Lower lobe of right lung (tissue), 2 donors: ENCODE data around the gene TFCP2L1. TPM values are rescaled to one million over a fixed set of nuclear protein-coding genes. Genes with fewer than 3 reads are reported as not detected.

ENCODE experiments used
- ATAC-seq, 2 donors: fragments of 200-7000 bp; cut with Tn5 transposase; one replicate each; pipeline ENCODE4 v1.9.1; 2020 to 2022; ENCODE audit warnings: mild to moderate bottlenecking in 2 of 2, moderate library complexity in 2 of 2
- DNase-seq: peaks from one replicate; pipeline ENCODE4 v3.0.0-alpha.2; 2020
- H3K27ac ChIP-seq: fragments of 200-600 bp; one replicate; pipeline ENCODE4 v1.8.0; 2022
- H3K27me3 ChIP-seq: fragments of 200-600 bp; one replicate; pipeline ENCODE4 v1.8.0; 2022; ENCODE audit warnings: low read depth
- H3K36me3 ChIP-seq: fragments of 200-600 bp; one replicate; pipeline ENCODE4 v1.8.0; 2022; ENCODE audit warnings: mild to moderate bottlenecking
- H3K4me1 ChIP-seq: fragments of 200-600 bp; one replicate; pipeline ENCODE4 v1.8.0; 2022
- H3K4me3 ChIP-seq: fragments of 200-600 bp; one replicate; pipeline ENCODE4 v1.8.0; 2022; ENCODE audit warnings: mild to moderate bottlenecking
- H3K9me3 ChIP-seq: fragments of 200-600 bp; one replicate; pipeline ENCODE4 v1.8.0; 2022
- intact Hi-C: fragments of 100-400 bp; cut with DNase I; formaldehyde crosslinking; loops from one replicate; pipeline ENCODE4 v1.11.0; 2022
- total RNA-seq: library from RNA; stranded (reverse); fragmentation: NEBNext Ultra II Directional; extraction: Animal tissue kit (Norgen Biotek cat#: 25700); gene quantifications from one replicate; pipeline ENCODE4 v1.2.1, GENCODE V29; 2021
- TF ChIP-seq, protein P1 (sequence below): fragments of 200-600 bp; IDR thresholded peaks from one replicate; pipeline ENCODE4 v1.8.0; 2022; ENCODE audit warnings: antibody characterized with exemption, mild to moderate bottlenecking
- donor health status: DM: no; HTN: yes; CAD: no; lungs with severe emphysema.

Gene TFCP2L1
- total RNA-seq, 1 donor from 2014 or later, result 19.2 TPM

DNA sequence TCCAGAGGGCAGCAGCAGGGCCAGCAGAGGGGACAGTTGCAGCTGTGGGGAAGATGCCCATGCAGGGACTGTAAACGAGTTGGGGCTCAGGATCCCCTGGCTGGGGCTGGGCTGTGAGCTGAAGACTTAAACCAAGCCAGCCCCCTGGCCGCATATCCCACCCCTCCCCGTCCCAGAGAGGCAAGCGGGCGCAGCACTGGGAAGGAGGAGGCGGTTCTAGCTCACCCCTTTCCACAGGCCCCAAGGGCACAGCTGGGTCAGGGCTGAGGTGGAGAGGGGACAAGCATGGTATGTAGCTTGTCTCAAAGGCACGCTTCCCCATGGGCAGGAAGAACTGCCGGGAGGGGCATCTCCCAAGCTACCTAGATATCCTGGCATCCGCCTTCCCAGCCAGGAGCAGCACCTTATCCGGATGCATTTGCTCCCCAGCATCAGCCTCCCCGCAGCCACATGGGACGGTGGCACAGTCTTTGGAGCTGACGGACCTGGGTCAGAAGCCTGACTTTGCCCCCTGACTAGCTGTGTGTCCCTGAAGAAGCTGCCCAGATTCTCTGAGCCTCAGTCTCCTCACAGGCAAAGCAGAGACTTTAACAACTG is 75.9 kb downstream of the TFCP2L1 start:
- TF ChIP-seq, protein P1, sequence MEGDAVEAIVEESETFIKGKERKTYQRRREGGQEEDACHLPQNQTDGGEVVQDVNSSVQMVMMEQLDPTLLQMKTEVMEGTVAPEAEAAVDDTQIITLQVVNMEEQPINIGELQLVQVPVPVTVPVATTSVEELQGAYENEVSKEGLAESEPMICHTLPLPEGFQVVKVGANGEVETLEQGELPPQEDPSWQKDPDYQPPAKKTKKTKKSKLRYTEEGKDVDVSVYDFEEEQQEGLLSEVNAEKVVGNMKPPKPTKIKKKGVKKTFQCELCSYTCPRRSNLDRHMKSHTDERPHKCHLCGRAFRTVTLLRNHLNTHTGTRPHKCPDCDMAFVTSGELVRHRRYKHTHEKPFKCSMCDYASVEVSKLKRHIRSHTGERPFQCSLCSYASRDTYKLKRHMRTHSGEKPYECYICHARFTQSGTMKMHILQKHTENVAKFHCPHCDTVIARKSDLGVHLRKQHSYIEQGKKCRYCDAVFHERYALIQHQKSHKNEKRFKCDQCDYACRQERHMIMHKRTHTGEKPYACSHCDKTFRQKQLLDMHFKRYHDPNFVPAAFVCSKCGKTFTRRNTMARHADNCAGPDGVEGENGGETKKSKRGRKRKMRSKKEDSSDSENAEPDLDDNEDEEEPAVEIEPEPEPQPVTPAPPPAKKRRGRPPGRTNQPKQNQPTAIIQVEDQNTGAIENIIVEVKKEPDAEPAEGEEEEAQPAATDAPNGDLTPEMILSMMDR, result no peak
- peak; percentile 25 for DNase-seq
- no peak overlapping the region for H3K27ac ChIP-seq
- H3K4me1 ChIP-seq, result peaks cover 9% of the 10 kb centered on the region
- H3K27me3 ChIP-seq, result no peaks in the 10 kb centered on the region
- ATAC-seq, result no peak
- H3K36me3 ChIP-seq, result no peaks in the 10 kb centered on the region
- intact Hi-C loops, result no loop called here
- H3K9me3 ChIP-seq, result no peaks in the 10 kb centered on the region
- no peak overlapping the region for H3K4me3 ChIP-seq

DNA sequence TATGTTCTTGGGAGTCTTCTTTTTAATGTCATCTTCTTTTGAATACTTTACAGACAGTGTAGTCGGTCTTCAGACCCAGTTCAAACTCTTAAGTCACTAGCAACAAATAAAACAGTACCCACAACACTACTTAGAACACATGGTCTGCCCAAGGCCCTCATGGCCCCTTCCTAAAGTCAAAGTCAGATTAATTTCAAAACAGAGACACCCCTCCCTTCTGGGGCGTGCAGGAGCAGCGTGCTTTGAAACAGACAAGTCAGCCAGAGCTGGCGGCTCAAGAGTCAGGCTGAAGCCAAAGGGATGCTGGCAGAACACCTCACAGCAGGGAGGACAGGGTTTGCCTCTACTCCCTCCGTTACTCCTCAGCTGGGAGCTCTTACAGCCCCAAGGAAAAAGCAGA is 77.5 kb downstream of the TFCP2L1 start:
- no peaks in the 10 kb centered on the region for H3K27me3 ChIP-seq
- intact Hi-C loops, result no loop called here
- H3K9me3 ChIP-seq, result no peaks in the 10 kb centered on the region
- no peak overlapping the region for H3K27ac ChIP-seq
- H3K36me3 ChIP-seq, result no peaks in the 10 kb centered on the region
- ATAC-seq (no peak), DNase-seq (peak; percentile 20)
- TF ChIP-seq, protein P1, result no peak
- peaks cover 9% of the 10 kb centered on the region for H3K4me1 ChIP-seq
- H3K4me3 ChIP-seq, result no peak overlapping the region

DNA sequence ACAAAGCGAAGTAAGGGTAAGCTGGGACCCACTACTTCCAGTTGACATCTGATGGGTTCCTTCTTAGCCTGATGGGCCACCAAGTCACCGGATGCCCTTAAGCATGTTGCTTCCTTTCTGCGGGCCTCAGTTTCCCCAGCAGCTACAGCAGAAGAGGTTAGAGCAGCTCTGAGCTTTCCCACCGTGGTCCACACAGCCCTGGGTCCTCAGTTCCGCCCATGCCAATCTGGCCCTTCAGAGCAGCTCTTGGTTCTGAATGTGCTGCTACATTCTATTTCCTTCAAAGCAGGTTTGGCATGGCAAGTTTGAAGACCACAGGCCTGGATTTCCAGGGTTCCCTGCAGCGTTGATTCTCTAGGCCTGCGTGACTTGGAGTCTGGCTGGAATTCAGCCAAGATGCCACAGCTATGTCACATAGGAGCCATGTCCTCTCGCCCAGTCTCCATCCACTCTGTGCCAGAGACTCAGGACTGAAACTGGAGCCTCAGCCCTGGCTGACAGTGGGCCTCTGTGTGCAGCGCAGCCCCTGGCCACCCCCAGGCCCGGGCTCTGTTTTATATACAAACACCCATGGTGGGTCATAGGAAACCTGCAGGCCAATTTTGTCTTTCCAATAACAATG is 79.6 kb downstream of the TFCP2L1 start:
- H3K4me3 ChIP-seq, result no peak overlapping the region
- ATAC-seq, result no peak
- peaks cover 6% of the 10 kb centered on the region for H3K4me1 ChIP-seq
- H3K36me3 ChIP-seq, result no peaks in the 10 kb centered on the region
- TF ChIP-seq, protein P1, result no peak
- DNase-seq, result peak; percentile 40
- no peak overlapping the region for H3K27ac ChIP-seq
- H3K27me3 ChIP-seq, result no peaks in the 10 kb centered on the region
- no peaks in the 10 kb centered on the region for H3K9me3 ChIP-seq
- intact Hi-C loops, result no loop called here

- DNase-seq, result peak; percentile 28
Observed at GRCh38 chr2:121203591-121204249, 81.3 kb downstream of the TFCP2L1 start.

GRCh38 chr2:121202541-121203310 is 82.3 kb downstream of the TFCP2L1 start:
- intact Hi-C loops, result no loop called here
- no peaks in the 10 kb centered on the region for H3K36me3 ChIP-seq
- no peaks in the 10 kb centered on the region for H3K27me3 ChIP-seq
- no peak overlapping the region for H3K4me3 ChIP-seq
- DNase-seq (peak; percentile 27), ATAC-seq (no peak)
- TF ChIP-seq, protein P1, result no peak
- no peak overlapping the region for H3K27ac ChIP-seq
- H3K9me3 ChIP-seq, result no peaks in the 10 kb centered on the region
- no peaks in the 10 kb centered on the region for H3K4me1 ChIP-seq

More at GRCh38 chr2:121203591-121204249, 81.3 kb downstream of the TFCP2L1 start:
- H3K9me3 ChIP-seq, result no peaks in the 10 kb centered on the region
- no peaks in the 10 kb centered on the region for H3K27me3 ChIP-seq
- H3K4me3 ChIP-seq, result no peak overlapping the region
- H3K4me1 ChIP-seq, result no peaks in the 10 kb centered on the region
- intact Hi-C loops, result no loop called here
- peak in 1 of 2 donors; percentile 21 for ATAC-seq
- no peak overlapping the region for H3K27ac ChIP-seq
- no peaks in the 10 kb centered on the region for H3K36me3 ChIP-seq
- TF ChIP-seq, protein P1, result no peak
